Keratinocyte (primary cell): ENCODE data around the gene EXOC3L2. TPM values are rescaled to one million over a fixed set of nuclear protein-coding genes. Genes with fewer than 3 reads are reported as not detected.
A peak's percentile ranks its signal among the peaks of the same experiment; 100 is the strongest.

Source experiments
- DNase-seq: peaks from one replicate; pipeline ENCODE4 v3.0.0-alpha.2; 2011; ENCODE audit warnings: low read depth, missing footprints, low spot score
- FAIRE-seq: peaks from 2 replicates; lab custom pipeline; 2011; peaks lifted over from hg19 to GRCh38; lab: Jason Lieb, UNC
- H2AFZ ChIP-seq: 2 replicates; pipeline ENCODE4 v1.6.0; 2012; ENCODE audit warnings: low read length, control low read depth, inconsistent platforms; ENCODE audit not compliant: control insufficient read depth
- H3K27ac ChIP-seq: 2 replicates; pipeline ENCODE4 v1.5.1; 2011; ENCODE audit warnings: low read length; ENCODE audit not compliant: control insufficient read depth, insufficient read depth
- H3K27me3 ChIP-seq: 3 replicates; pipeline ENCODE4 v1.6.0; 2011; ENCODE audit warnings: low read length; ENCODE audit not compliant: control insufficient read depth, insufficient read depth; ENCODE audit errors: extremely low read depth
- H3K36me3 ChIP-seq, 2 experiments: 2 replicates in 1 of 2; 3 replicates in 1 of 2; pipeline ENCODE4 v1.5.1; 2011; ENCODE audit warnings: low read length in 2 of 2, mild to moderate bottlenecking in 1 of 2; ENCODE audit not compliant: control insufficient read depth in 2 of 2, insufficient read depth in 2 of 2; ENCODE audit errors: extremely low read depth in 1 of 2
- H3K4me1 ChIP-seq: 3 replicates; pipeline ENCODE4 v1.5.1; 2011; ENCODE audit warnings: low read length; ENCODE audit not compliant: control insufficient read depth, insufficient read depth; ENCODE audit errors: extremely low read depth
- H3K4me2 ChIP-seq: 3 replicates; pipeline ENCODE4 v1.6.0; 2011; ENCODE audit warnings: low read depth, low read length; ENCODE audit not compliant: control insufficient read depth, insufficient read depth; ENCODE audit errors: extremely low read depth
- H3K4me3 ChIP-seq, 3 experiments: fragments of 200-600 bp in 1 of 3; sonication (generic) in 1 of 3; 2 replicates in 2 of 3; 3 replicates in 1 of 3; pipeline ENCODE4 v1.5.1; 2011 to 2016; ENCODE audit warnings: low read length in 3 of 3, mild to moderate bottlenecking in 3 of 3, control low read depth in 2 of 3, inconsistent platforms in 1 of 3, low read depth in 1 of 3, mixed read lengths in 1 of 3, mixed run types in 1 of 3, moderate library complexity in 1 of 3; ENCODE audit not compliant: control insufficient read depth in 2 of 3, insufficient read depth in 2 of 3; ENCODE audit errors: extremely low read depth in 1 of 3
- H3K79me2 ChIP-seq: 2 replicates; pipeline ENCODE4 v1.6.0; 2012; ENCODE audit warnings: low read length; ENCODE audit not compliant: control insufficient read depth, insufficient read depth
- H3K9ac ChIP-seq: 3 replicates; pipeline ENCODE4 v1.6.0; 2011; ENCODE audit warnings: low read length; ENCODE audit not compliant: control insufficient read depth, insufficient read depth; ENCODE audit errors: extremely low read depth
- H3K9me1 ChIP-seq: 3 replicates; pipeline ENCODE4 v1.6.0; 2011; ENCODE audit warnings: low read length; ENCODE audit not compliant: control insufficient read depth, insufficient read depth; ENCODE audit errors: extremely low read depth
- H3K9me3 ChIP-seq: 2 replicates; pipeline ENCODE4 v1.5.1; 2012; ENCODE audit warnings: low read depth, low read length; ENCODE audit not compliant: control insufficient read depth
- H4K20me1 ChIP-seq: 3 replicates; pipeline ENCODE4 v1.6.0; 2011; ENCODE audit warnings: low read length; ENCODE audit not compliant: control insufficient read depth, insufficient read depth; ENCODE audit errors: extremely low read depth
- EZH2 ChIP-seq: IDR thresholded peaks from one replicate; pipeline ENCODE4 v1.6.1; 2012; ENCODE audit warnings: inconsistent platforms, mild to moderate bottlenecking, low read length, moderate library complexity
- dilution Hi-C: fragments of 300-500 bp; cut with MboI; formaldehyde crosslinking; loops from one replicate; pipeline ENCODE4 v1.7.0; 2020; ENCODE audit warnings: low sequenced_read_pairs; ENCODE audit not compliant: extremely low pct_ligation_motif_present
- polyA plus RNA-seq, 5 experiments: library from polyadenylated mRNA; depleted of rRNA in 3 of 5; stranded (reverse) in 3 of 5; stranded (forward) in 1 of 5; unstranded in 1 of 5; fragments of >200 nt; gene quantifications; 1 replicate in 1 of 5; 2 replicates in 3 of 5; 3 replicates in 1 of 5; pipeline versions ENCODE4 v1.2.1 to v1.2.3, GENCODE V29; 2011 to 2012; ENCODE audit warnings: missing spikeins in 2 of 5, low read depth in 1 of 5, low replicate concordance in 1 of 5
- TF ChIP-seq, protein P1 (sequence below), 3 experiments: IDR thresholded peaks in 1 of 3; conservative IDR thresholded peaks in 1 of 3; optimal IDR thresholded peaks in 1 of 3; 2 replicates in 2 of 3; 3 replicates in 1 of 3; pipeline versions ENCODE3 to v1.5.1; 2011; ENCODE audit warnings: low read length in 3 of 3, mild to moderate bottlenecking in 3 of 3, moderate library complexity in 2 of 3, control low read depth in 1 of 3, inconsistent platforms in 1 of 3; ENCODE audit not compliant: insufficient read depth in 2 of 3; ENCODE audit errors: extremely low read depth in 1 of 3

EXOC3L2 gene
- polyA plus RNA-seq, 1 donor (not counting 4 experiments of a cell fraction or from before 2014, with no cell fraction given): 0.08 TPM

GRCh38 chr19:45251452-45252354 lies 6.5 kb upstream of the EXOC3L2 start:
- TF ChIP-seq, protein P1, sequence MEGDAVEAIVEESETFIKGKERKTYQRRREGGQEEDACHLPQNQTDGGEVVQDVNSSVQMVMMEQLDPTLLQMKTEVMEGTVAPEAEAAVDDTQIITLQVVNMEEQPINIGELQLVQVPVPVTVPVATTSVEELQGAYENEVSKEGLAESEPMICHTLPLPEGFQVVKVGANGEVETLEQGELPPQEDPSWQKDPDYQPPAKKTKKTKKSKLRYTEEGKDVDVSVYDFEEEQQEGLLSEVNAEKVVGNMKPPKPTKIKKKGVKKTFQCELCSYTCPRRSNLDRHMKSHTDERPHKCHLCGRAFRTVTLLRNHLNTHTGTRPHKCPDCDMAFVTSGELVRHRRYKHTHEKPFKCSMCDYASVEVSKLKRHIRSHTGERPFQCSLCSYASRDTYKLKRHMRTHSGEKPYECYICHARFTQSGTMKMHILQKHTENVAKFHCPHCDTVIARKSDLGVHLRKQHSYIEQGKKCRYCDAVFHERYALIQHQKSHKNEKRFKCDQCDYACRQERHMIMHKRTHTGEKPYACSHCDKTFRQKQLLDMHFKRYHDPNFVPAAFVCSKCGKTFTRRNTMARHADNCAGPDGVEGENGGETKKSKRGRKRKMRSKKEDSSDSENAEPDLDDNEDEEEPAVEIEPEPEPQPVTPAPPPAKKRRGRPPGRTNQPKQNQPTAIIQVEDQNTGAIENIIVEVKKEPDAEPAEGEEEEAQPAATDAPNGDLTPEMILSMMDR (optimal IDR thresholded peaks at IDR 0.05 in 1 of 3, IDR thresholded peaks at IDR 0.05 in 1 of 3, conservative IDR thresholded peaks at IDR 0.05 in 1 of 3; ENCODE audit: extremely low read depth in 1 of 3, insufficient read depth in 2 of 3, low read length in 3 of 3): no peak
- no peak for TF ChIP-seq EZH2
- no peaks in the 10 kb centered on the region for H3K9me3 ChIP-seq
- no peak overlapping the region for H2AFZ ChIP-seq
- peak overlapping the region; percentile 66 for H3K27ac ChIP-seq
- H3K4me3 ChIP-seq: peak overlapping the region; percentile 81 to 93 (median 90)
- peak overlapping the region; percentile 85 for H3K9ac ChIP-seq
- dilution Hi-C loops: no loop called here
- peaks cover 28% of the 10 kb centered on the region for H3K4me1 ChIP-seq
- FAIRE-seq (no peak), DNase-seq (no peak)
- peaks cover 51% of the 10 kb centered on the region for H3K79me2 ChIP-seq
- peaks cover 3% of the 10 kb centered on the region for H3K9me1 ChIP-seq
- no peaks in the 10 kb centered on the region for H3K27me3 ChIP-seq
- H3K36me3 ChIP-seq: peaks cover 0 to 12% of the 10 kb centered on the region in 2 experiments
- H4K20me1 ChIP-seq: peaks cover 10% of the 10 kb centered on the region
- H3K4me2 ChIP-seq: peak overlapping the region; percentile 91

- TF ChIP-seq, protein P1 (optimal IDR thresholded peaks at IDR 0.05 in 1 of 3, IDR thresholded peaks at IDR 0.05 in 1 of 3, conservative IDR thresholded peaks at IDR 0.05 in 1 of 3; ENCODE audit: extremely low read depth in 1 of 3, insufficient read depth in 2 of 3, low read length in 3 of 3): no peak
- TF ChIP-seq EZH2: no peak
- peak within 1 kb of the TSS; percentile 66 for H3K27ac ChIP-seq
- no peaks in the 10 kb centered on the region for H3K9me3 ChIP-seq
- peaks cover 0 to 10% of the 10 kb centered on the region in 2 experiments for H3K36me3 ChIP-seq
- H3K4me2 ChIP-seq: peak within 1 kb of the TSS; percentile 91
- peaks cover 3% of the 10 kb centered on the region for H3K9me1 ChIP-seq
- H3K79me2 ChIP-seq: peaks cover 44% of the 10 kb centered on the region
- H4K20me1 ChIP-seq: peaks cover 10% of the 10 kb centered on the region
- dilution Hi-C loops: no loop called here
- H3K27me3 ChIP-seq: no peaks in the 10 kb centered on the region
- peak; percentile 51 for FAIRE-seq
- DNase-seq: peak; percentile 42
- H3K9ac ChIP-seq: peak within 1 kb of the TSS; percentile 85
- H2AFZ ChIP-seq: peak within 1 kb of the TSS; percentile 79
- H3K4me1 ChIP-seq: peaks cover 28% of the 10 kb centered on the region
- H3K4me3 ChIP-seq: peak within 1 kb of the TSS; percentile 81 to 93 (median 90)
Measured at GRCh38 chr19:45250832-45251451, 5.7 kb upstream of the EXOC3L2 start, which contains the start of gene MARK4. Gene MARK4, plus strand, starts transcription at chr19:45251271. Its CDS starts 318 bp downstream, at chr19:45251589.
